GM21737 (cell line): Measurements from ENCODE around the gene UGT1A1.

Experiments used
- ATAC-seq: cut with Tn5 transposase; IDR thresholded peaks from one replicate; pipeline ENCODE4 v1.9.1; 2021; ENCODE audit warnings: mild to moderate bottlenecking, moderate library complexity; ENCODE audit not compliant: unreplicated experiment

The UGT1A1 gene

DNA sequence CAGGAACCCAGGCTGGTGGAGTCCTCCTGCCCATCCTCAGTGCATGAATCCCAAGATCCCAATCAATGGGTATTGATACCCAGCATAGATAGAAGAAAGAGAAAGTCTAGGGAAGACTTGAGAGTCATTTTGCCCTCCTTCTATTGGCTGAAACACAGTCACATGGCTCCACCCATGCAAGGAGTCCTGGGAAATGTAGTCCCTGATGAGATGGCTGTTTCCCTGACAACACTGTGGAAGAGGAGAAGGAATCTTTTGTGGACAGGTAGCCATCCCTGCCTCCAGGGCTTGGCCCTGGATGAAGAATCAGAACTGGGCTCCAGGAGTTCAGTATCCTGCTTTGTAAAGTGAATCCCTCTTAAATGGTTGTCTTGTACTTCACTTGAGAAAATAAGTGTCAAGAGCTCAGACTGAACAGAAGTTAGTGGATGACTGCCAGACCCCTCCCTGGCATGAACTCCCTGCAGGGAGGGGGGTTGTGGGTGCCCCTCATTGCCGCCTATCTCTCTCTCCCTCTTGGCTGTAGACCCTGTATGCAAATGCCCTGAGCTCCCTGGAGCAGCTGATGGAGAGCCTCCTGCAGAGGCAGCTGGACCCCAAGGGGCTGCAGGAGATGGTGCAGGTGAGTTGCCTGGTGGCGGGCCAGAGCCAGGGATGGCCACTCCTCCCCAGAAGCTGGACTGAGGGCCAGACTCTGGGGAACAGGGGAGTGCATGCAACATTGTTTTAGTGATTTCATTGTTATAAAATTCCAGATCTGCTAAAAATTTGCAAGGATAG, 54.2 kb downstream of the UGT1A1 start:
- ATAC-seq: no peak

DNA sequence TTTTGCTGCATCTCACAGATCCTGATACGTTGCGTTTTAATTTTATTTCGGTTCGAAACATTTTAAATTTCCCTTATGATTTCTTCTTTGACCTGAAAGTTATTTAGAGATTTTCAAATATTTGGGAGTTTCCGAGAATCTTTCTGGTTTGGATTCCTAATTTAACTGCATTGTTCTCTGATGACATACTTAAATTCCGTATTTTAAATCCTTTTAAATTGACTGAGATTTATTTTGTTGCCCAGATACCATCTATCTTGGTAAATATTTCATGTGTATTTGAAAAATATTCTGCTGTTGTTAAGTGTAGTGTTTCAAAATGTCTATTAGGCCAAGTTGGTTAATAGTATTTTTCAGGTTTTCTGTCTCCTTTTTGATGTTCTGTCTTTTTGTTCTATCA, 55.8 kb downstream of the UGT1A1 start:
- no peak for ATAC-seq

DNA sequence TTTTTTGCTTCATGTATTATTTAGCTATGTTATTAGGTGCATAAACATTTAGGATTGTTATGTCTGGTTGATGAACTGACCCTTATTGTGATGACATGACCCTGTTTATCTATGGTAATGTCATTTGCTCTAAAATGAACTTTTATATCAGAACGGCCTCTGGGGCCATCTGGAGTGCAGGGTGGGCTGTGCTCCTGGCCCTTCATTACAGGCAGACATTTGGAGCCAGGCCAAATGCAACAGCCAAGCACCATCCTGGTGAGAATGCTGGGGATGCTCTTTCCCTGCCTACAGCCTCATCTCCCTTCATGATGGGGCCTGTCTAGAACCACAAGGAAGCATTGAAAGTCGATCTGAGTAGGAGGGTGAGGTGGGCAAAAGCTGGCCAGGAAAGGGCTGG, 56.3 kb downstream of the UGT1A1 start:
- ATAC-seq: no peak

DNA sequence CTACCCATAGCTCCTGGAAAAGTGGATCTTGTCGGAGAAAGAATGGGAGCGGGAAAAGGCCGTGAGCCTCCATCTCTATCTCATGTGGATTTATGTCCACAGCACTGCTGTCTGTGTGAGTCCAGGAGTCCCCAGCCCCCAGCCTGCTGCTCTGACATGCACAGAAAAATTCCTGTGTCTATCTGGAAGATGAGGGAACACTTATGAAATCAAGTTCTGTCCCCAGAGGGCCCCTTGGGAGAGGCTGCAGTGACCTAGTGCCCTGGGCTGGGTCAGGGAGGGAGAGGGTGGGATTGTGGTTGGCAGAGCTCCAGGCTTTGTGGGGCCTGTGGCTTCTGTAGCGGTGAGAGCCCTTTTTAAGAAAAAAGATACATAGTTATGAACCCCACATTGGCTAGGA, 56.7 kb downstream of the UGT1A1 start:
- ATAC-seq: no peak

DNA sequence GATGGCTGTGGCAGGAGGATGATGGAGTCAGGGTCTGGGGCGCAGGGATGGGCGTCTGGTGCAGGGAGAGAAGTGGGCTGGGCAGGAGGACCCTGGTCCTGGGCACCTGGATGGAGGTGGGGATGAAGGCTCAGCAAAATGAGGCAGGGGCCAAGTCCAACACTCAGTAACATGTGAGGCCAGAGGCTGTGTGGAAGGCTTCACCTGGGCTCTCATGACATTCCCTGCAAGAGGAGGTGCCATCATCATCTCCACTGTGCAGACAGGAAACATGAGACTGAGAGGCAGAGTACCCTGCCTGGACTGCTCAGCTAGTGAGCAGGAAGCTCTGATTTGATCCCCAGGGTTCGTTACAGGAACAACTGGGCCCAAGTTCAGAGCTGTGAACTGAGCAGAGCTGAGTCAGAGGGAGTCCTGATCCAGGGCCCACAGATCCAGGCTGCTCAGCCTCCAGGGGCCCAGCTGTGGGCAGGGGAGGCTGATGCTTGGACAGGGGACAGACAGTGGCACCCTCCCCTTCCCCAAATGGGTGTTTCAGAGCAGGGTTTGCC, 57.4 kb downstream of the UGT1A1 start:
- ATAC-seq: no peak

DNA sequence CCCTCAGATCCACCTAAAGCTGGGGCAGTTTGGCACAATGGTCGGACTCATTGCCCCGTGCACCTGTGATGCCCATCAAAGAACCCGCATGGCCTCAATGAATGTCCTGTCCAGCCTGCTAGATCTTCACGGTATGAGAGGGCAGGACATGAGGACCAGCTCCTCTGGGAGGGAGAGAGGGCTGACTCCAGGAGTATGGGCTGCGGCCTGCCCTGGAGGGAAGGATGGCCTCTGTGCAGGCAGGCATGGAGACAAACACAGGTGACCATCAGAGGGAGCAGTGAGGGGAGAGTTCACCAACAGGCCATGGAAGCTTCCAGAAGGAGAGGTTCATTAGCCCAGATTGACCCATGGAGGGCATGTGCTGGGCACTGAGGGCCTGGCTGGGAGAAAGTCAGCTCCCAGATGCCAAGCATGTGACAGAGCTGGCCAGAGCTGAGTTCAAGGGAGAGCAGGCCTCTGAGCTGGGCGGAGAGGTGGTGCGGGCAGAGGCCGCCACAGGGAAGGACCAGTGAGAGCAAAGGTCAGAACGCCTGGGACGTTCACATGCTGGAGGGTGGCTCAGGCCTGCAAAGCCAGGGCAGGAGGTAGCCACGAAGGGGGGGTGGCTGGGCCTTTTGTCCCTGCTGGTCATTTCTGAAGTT, 58.0 kb downstream of the UGT1A1 start:
- ATAC-seq: no peak

DNA sequence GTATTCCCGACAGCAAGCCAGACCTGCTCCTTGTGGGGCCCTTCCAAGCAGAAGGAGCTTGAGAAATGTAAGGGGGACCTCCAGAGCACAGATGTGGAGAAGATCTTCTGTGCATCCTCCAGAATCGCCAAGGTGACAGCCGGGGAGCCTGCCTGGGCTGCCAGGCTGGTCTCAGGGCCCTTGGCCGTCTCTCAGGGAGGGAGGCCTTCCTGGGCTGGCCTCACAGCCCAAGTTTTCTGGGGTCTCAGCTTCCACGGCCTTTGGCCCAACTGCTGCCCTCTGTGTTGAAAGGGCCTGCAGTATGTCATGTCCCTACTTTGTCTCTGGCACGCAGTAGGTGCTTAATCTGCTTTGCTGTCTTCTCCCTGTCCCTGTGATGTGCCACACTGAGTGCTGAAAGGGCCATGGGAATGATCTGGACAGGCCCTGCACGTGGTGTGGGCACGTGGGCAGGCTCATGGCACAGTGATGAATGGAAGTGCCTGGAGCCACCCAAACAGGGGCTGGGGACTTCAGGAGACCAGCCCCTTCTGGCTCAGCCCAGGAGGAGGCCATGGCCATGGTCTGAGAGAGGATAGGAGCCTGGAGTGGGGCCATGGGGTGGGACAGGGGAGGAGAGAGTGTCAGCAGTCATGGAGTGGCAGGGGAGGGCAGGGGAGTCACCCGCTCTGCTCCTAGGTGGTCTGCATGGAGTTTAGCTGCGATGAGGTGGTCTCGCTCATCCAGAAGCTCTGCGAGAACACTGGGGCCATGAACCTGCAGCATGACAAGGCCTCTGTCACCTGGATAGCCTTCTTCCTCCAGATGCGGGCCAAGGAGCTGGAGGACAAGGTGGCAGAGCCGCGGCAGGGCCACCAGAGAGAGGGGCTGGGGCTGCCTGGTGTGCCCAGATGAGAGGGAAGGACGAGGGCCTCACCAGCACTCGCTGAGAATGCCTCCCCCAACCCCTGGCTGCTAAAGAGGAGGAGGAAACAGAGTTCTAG, 58.9 kb downstream of the UGT1A1 start:
- no peak for ATAC-seq

DNA sequence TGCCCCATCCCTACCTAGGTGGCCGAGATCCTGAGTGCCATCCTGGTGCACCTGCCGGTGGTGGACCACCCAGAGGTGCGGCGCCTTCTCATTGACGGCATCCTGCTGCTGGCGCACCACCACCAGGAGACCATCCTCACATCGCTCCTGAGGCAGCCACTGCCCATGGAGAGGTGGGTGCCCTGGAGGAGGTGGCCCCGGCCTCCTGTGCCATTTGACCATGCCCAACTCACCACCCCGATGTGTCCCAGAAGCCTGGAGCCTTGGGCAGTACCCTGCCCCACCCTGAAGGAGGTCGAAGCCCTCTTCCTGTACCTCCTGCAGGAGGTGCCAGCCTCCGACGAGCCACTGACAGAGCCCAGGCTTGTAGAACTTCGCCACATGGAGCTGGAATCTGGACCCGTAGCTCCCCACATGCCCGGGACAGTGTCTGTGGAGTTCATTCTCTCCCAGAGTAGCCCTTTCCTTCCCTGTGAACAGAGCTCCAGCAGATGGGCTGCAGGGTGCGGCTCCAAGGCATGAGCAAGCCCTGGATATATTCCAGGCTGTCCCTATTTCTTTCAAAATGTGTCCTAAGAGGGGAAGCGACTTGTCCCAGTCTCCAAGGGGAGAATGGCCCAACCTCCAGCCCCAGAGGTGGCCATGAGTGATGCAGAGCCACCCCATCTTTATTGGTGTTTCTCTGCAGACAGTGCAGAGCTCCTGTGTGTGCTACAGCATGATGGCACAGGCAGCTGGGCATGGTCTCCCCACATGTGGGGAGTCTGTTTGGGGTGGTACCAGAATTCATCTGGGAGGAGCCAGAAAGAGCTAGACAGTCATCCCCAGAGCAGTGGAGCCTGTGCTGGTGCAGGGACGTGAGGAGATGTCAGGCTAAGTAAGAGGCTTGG, 60.1 kb downstream of the UGT1A1 start:
- ATAC-seq: no peak

DNA sequence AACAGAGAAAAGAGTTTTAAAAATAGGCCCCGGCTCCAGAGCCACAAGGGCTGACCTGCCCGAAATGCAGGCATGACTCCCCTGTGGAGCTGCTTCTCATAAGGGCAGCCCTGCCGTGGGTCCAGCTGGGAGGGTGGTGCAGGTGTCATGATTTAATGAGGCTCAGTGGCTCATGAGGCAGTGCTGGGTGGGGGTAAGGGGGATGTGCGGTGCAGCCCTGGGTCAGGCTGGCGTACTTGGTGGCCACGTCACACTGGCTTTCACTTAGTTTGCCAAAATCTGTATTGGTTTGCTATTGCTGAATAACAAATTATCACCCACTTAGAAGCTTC, 60.7 kb downstream of the UGT1A1 start:
- no peak for ATAC-seq

DNA sequence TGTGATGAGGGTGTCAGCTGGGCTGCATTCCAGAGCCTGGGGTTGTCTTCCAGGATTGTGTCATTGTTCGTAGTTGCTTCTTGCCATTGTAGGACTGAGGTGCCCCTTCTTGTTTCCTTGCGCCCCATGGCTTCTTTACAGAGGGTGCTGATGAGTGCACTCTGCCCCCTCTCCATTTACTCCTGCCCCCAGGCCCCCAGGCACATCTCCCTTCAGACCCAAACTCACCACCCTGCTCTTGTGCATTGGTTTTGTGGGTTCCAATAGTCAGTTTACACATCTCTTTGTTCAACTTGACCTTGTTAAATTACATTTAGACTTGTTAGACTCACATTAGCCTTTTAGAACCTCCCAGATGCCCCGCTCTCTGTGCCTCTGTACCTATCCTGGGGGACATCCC, 61.1 kb downstream of the UGT1A1 start:
- ATAC-seq: no peak

DNA sequence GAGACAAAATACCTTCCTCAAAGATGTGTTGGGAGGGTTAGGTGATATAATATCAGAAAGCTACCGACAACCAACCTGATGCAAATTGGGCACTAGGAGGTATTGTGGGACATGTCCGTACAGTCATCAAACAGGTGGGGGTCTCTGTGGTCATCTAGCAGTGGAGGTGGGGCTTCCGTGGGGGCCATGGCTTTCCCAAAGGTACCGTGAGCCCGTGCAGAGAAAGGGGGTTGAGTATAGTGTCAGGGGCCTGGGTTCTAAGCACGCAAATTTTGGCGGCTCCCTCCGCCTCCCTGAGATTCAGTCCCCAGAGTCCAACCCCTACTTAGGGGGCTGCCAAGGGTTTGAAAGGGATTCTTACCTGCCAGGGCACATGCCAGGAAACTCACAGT, 61.6 kb downstream of the UGT1A1 start:
- no peak for ATAC-seq

DNA sequence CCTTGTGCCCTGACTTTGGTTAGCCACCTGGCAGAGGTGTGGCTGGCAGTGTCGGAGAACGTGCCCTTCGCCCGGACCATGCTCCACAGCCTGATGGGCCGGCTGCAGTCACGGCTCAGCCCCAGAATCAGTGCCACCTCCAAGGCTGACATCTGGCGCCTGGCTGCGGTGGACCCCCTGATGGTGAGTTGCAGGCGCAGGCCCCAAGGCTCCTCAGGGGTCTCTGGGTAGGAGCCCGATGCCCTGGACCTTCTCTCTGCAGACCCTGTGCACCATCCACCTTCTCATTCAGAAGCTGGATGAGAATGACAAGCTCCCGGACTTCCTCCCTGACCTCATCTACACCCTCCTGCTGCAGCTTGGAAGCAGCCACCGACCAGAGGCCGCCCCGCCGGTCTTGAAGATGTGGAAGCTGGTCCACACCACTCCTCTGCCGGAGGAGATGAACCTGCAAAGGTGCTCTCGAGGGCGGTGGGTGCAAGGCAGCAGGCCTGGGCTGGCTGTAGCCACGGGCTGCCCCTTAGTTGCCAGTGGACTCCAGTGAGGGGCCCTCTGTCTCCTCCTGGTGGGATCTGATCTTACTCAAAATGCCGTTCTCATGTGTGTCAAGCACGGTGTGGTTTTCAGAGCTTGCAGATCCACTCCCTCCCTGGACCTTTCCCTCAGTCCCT, 62.2 kb downstream of the UGT1A1 start:
- ATAC-seq: no peak
